HEK293 (cell line): ENCODE measurements around the gene UTP18.

ENCODE experiments used
- CTCF ChIA-PET: fragments of 350-600 bp; formaldehyde crosslinking; extraction: SDS; loops from one replicate; lab custom pipeline; 2021; ENCODE audit warnings: antibody characterized with exemption; lab: Yijun Ruan, JAX
- POLR2A ChIA-PET: fragments of 300-600 bp; formaldehyde crosslinking; extraction: SDS; loops from one replicate; lab custom pipeline; 2020; ENCODE audit warnings: antibody characterized with exemption, inconsistent platforms; lab: Yijun Ruan, JAX
- H3K27ac ChIP-seq: fragments of 200-500 bp; sonication (Bioruptor generic); 2 replicates; pipeline ENCODE4 v1.5.1; 2014; ENCODE audit warnings: low read depth, low read length, control low read depth, inconsistent platforms; ENCODE audit errors: extremely low read depth
- H3K36me3 ChIP-seq, 2 experiments: fragments of 200-500 bp in 1 of 2; sonication (Bioruptor generic) in 1 of 2; 1 replicate in 1 of 2; 2 replicates in 1 of 2; pipeline ENCODE4 v1.5.1; 2014 to 2017; ENCODE audit warnings: inconsistent platforms in 2 of 2, low read length in 2 of 2; ENCODE audit not compliant: control insufficient read depth in 2 of 2, insufficient read depth in 1 of 2
- H3K4me1 ChIP-seq: fragments of 200-500 bp; sonication (Bioruptor generic); 2 replicates; pipeline ENCODE4 v1.5.1; 2014; ENCODE audit warnings: mild to moderate bottlenecking, low read length, inconsistent platforms; ENCODE audit not compliant: control insufficient read depth, insufficient read depth
- H3K4me3 ChIP-seq: 2 replicates; pipeline ENCODE4 v1.5.1; 2011; ENCODE audit warnings: low read depth, mild to moderate bottlenecking, control low read depth, low read length, moderate library complexity
- H3K9me3 ChIP-seq: fragments of 200-500 bp; sonication (Bioruptor generic); 2 replicates; pipeline ENCODE4 v1.5.1; 2014; ENCODE audit warnings: low read depth, low read length, inconsistent platforms; ENCODE audit not compliant: control insufficient read depth, insufficient read depth
- KLF16 ChIP-seq: fragments of 450-650 bp; formaldehyde crosslinking; IDR thresholded peaks from 2 replicates; pipeline ENCODE4 v1.5.1; 2017; ENCODE audit warnings: missing biosample characterization, missing genetic modification characterization
- PRDM1 ChIP-seq: fragments of 450-650 bp; formaldehyde crosslinking; IDR thresholded peaks from 2 replicates; pipeline ENCODE4; 2016; ENCODE audit warnings: missing biosample characterization, missing genetic modification characterization
- PRDM6 ChIP-seq: fragments of 450-650 bp; formaldehyde crosslinking; IDR thresholded peaks from 2 replicates; pipeline ENCODE4 v1.5.1; 2017; ENCODE audit warnings: missing biosample characterization, missing genetic modification characterization
- TRIM28 ChIP-seq: IDR thresholded peaks from 2 replicates; pipeline ENCODE4 v1.6.1; 2011; ENCODE audit warnings: low read length, control low read depth, borderline replicate concordance
- ZFP37 ChIP-seq: fragments of 450-650 bp; formaldehyde crosslinking; IDR thresholded peaks from 2 replicates; pipeline ENCODE4 v1.5.1; 2016; ENCODE audit warnings: missing biosample characterization, missing genetic modification characterization
- ZNF16 ChIP-seq: fragments of 450-650 bp; formaldehyde crosslinking; IDR thresholded peaks from 2 replicates; pipeline ENCODE4 v1.5.1; 2016; ENCODE audit warnings: low read depth, missing biosample characterization, missing genetic modification characterization
- ZNF175 ChIP-seq: fragments of 450-650 bp; formaldehyde crosslinking; IDR thresholded peaks from 2 replicates; pipeline ENCODE4 v1.5.1; 2016; ENCODE audit warnings: missing biosample characterization, missing genetic modification characterization
- ZNF292 ChIP-seq: fragments of 450-650 bp; formaldehyde crosslinking; IDR thresholded peaks from 2 replicates; pipeline ENCODE4 v1.5.1; 2016; ENCODE audit warnings: low read depth, missing biosample characterization, missing genetic modification characterization, borderline replicate concordance
- ZNF37A ChIP-seq: fragments of 450-650 bp; IDR thresholded peaks from 2 replicates; pipeline ENCODE4 v1.5.1; 2018; ENCODE audit warnings: missing biosample characterization, missing genetic modification characterization
- ZNF549 ChIP-seq: fragments of 450-650 bp; IDR thresholded peaks from 2 replicates; pipeline ENCODE4 v1.5.1; 2018; ENCODE audit warnings: missing biosample characterization, missing genetic modification characterization, mild to moderate bottlenecking, inconsistent platforms, moderate library complexity
- ZNF626 ChIP-seq: fragments of 450-650 bp; sonication (Bioruptor Pico); formaldehyde crosslinking; IDR thresholded peaks from 2 replicates; pipeline ENCODE4 v1.5.1; 2018; ENCODE audit warnings: missing biosample characterization, missing genetic modification characterization, inconsistent platforms
- ZNF658 ChIP-seq: fragments of 450-650 bp; formaldehyde crosslinking; IDR thresholded peaks from 2 replicates; pipeline ENCODE4; 2016; ENCODE audit warnings: missing biosample characterization, missing genetic modification characterization
- ZNF660 ChIP-seq: fragments of 450-650 bp; IDR thresholded peaks from 2 replicates; pipeline ENCODE4 v1.5.1; 2018; ENCODE audit warnings: missing biosample characterization, mild to moderate bottlenecking, missing genetic modification characterization
- ZNF670 ChIP-seq: fragments of 450-650 bp; formaldehyde crosslinking; IDR thresholded peaks from 2 replicates; pipeline ENCODE4 v1.5.1; 2016; ENCODE audit warnings: missing biosample characterization, missing genetic modification characterization, low read depth
- ZNF837 ChIP-seq: fragments of 450-650 bp; formaldehyde crosslinking; IDR thresholded peaks from 2 replicates; pipeline ENCODE4 v1.5.1; 2016; ENCODE audit warnings: missing biosample characterization, missing genetic modification characterization
- TF ChIP-seq, protein P1 (sequence below): fragments of 450-650 bp; formaldehyde crosslinking; IDR thresholded peaks from 2 replicates; pipeline ENCODE4 v1.5.1; 2016; ENCODE audit warnings: missing biosample characterization, missing genetic modification characterization
- TF ChIP-seq, protein P2 (sequence below): fragments of 450-650 bp; formaldehyde crosslinking; IDR thresholded peaks from 2 replicates; pipeline ENCODE4 v1.5.1; 2016; ENCODE audit warnings: missing biosample characterization, missing genetic modification characterization
- TF ChIP-seq, protein P3 (sequence below): fragments of 450-650 bp; formaldehyde crosslinking; IDR thresholded peaks from 2 replicates; pipeline ENCODE4 v1.5.1; 2017; ENCODE audit warnings: missing biosample characterization, missing genetic modification characterization
- TF ChIP-seq, protein P4 (sequence below): fragments of 450-650 bp; formaldehyde crosslinking; IDR thresholded peaks from 2 replicates; pipeline ENCODE4 v1.5.1; 2016; ENCODE audit warnings: missing biosample characterization, missing genetic modification characterization
- TF ChIP-seq, protein P5 (sequence below): fragments of 450-650 bp; formaldehyde crosslinking; conservative IDR thresholded peaks from 2 replicates; pipeline ENCODE4 v1.5.1; 2016; ENCODE audit warnings: low read depth, missing biosample characterization, missing genetic modification characterization

Gene UTP18

DNA sequence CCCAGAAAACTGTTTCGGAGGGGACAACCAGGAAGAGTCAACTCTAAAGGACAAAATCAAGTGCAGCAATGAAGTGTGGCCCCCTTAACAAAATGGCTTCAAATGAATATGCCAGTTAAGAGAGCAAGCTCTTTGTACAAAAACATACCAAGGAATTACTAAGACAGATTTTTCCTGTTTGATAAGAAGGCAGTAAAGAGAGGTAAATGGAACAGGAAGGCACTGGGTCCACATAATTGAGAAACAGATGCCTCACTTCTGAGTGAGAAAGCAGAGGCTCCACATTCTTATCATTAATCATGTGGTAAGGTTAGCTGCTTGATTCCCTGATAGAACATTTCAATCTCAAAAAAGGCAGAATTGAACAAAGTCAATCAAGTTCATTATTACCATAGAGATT, 45.4 kb upstream of the UTP18 start (continued):
- TF ChIP-seq, protein P1, sequence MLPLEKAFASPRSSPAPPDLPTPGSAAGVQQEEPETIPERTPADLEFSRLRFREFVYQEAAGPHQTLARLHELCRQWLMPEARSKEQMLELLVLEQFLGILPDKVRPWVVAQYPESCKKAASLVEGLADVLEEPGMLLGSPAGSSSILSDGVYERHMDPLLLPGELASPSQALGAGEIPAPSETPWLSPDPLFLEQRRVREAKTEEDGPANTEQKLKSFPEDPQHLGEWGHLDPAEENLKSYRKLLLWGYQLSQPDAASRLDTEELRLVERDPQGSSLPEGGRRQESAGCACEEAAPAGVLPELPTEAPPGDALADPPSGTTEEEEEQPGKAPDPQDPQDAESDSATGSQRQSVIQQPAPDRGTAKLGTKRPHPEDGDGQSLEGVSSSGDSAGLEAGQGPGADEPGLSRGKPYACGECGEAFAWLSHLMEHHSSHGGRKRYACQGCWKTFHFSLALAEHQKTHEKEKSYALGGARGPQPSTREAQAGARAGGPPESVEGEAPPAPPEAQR: no peak
- no peak for TF ChIP-seq ZNF626

GRCh38 chr17:51217946-51218345, 42.4 kb upstream of the UTP18 start:
- no peaks in the 10 kb centered on the region for H3K9me3 ChIP-seq
- H3K27ac ChIP-seq: no peak overlapping the region
- H3K4me1 ChIP-seq: no peaks in the 10 kb centered on the region
- peaks cover 54 to 76% of the 10 kb centered on the region in 2 experiments for H3K36me3 ChIP-seq
- TF ChIP-seq, protein P2, sequence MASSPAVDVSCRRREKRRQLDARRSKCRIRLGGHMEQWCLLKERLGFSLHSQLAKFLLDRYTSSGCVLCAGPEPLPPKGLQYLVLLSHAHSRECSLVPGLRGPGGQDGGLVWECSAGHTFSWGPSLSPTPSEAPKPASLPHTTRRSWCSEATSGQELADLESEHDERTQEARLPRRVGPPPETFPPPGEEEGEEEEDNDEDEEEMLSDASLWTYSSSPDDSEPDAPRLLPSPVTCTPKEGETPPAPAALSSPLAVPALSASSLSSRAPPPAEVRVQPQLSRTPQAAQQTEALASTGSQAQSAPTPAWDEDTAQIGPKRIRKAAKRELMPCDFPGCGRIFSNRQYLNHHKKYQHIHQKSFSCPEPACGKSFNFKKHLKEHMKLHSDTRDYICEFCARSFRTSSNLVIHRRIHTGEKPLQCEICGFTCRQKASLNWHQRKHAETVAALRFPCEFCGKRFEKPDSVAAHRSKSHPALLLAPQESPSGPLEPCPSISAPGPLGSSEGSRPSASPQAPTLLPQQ (tag by site-specific recombination): no peak
- TF ChIP-seq PRDM1 (tag by site-specific recombination): peak; percentile 72
- TF ChIP-seq ZNF670 (tag by site-specific recombination): no peak
- no peak for TF ChIP-seq ZNF175
- CTCF ChIA-PET: no interaction called here
- POLR2A ChIA-PET: no interaction called here
- no peak overlapping the region for H3K4me3 ChIP-seq

DNA sequence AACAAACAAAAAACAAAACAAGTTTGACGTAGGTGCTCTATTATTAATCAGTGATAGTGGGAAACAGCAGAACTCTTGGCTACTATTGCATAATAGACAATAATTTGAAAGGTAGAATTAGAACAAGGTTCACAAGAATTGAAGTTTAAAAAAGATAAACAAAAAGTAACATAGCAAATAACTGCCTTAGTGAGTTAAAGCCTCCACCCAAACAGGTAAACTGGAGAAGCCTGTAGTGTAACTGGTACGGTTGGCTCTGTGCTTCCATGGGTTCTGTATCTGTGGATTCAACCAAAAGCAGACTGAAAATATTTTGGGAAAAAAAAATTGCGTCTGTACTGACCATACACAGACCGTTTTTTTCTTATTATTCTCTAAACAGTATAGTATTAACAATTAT, 39.0 kb upstream of the UTP18 start:
- peaks cover 44 to 55% of the 10 kb centered on the region in 2 experiments for H3K36me3 ChIP-seq
- no peak overlapping the region for H3K4me3 ChIP-seq
- H3K27ac ChIP-seq: no peak overlapping the region
- TF ChIP-seq ZNF16 (no peak), ZNF37A (tag by site-specific recombination) (no peak), ZNF292 (tag by site-specific recombination) (no peak), PRDM6 (tag by site-specific recombination) (no peak), TRIM28 (no peak), ZNF549 (tag by site-specific recombination) (no peak), ZNF660 (no peak), ZFP37 (tag by site-specific recombination) (no peak), ZNF658 (tag by site-specific recombination) (no peak), KLF16 (no peak), ZNF837 (tag by site-specific recombination) (no peak)
- TF ChIP-seq, protein P3, sequence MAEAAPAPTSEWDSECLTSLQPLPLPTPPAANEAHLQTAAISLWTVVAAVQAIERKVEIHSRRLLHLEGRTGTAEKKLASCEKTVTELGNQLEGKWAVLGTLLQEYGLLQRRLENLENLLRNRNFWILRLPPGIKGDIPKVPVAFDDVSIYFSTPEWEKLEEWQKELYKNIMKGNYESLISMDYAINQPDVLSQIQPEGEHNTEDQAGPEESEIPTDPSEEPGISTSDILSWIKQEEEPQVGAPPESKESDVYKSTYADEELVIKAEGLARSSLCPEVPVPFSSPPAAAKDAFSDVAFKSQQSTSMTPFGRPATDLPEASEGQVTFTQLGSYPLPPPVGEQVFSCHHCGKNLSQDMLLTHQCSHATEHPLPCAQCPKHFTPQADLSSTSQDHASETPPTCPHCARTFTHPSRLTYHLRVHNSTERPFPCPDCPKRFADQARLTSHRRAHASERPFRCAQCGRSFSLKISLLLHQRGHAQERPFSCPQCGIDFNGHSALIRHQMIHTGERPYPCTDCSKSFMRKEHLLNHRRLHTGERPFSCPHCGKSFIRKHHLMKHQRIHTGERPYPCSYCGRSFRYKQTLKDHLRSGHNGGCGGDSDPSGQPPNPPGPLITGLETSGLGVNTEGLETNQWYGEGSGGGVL: no peak
- TF ChIP-seq, protein P4, sequence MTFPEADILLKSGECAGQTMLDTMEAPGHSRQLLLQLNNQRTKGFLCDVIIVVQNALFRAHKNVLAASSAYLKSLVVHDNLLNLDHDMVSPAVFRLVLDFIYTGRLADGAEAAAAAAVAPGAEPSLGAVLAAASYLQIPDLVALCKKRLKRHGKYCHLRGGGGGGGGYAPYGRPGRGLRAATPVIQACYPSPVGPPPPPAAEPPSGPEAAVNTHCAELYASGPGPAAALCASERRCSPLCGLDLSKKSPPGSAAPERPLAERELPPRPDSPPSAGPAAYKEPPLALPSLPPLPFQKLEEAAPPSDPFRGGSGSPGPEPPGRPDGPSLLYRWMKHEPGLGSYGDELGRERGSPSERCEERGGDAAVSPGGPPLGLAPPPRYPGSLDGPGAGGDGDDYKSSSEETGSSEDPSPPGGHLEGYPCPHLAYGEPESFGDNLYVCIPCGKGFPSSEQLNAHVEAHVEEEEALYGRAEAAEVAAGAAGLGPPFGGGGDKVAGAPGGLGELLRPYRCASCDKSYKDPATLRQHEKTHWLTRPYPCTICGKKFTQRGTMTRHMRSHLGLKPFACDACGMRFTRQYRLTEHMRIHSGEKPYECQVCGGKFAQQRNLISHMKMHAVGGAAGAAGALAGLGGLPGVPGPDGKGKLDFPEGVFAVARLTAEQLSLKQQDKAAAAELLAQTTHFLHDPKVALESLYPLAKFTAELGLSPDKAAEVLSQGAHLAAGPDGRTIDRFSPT (tag by site-specific recombination): no peak
- TF ChIP-seq, protein P5, sequence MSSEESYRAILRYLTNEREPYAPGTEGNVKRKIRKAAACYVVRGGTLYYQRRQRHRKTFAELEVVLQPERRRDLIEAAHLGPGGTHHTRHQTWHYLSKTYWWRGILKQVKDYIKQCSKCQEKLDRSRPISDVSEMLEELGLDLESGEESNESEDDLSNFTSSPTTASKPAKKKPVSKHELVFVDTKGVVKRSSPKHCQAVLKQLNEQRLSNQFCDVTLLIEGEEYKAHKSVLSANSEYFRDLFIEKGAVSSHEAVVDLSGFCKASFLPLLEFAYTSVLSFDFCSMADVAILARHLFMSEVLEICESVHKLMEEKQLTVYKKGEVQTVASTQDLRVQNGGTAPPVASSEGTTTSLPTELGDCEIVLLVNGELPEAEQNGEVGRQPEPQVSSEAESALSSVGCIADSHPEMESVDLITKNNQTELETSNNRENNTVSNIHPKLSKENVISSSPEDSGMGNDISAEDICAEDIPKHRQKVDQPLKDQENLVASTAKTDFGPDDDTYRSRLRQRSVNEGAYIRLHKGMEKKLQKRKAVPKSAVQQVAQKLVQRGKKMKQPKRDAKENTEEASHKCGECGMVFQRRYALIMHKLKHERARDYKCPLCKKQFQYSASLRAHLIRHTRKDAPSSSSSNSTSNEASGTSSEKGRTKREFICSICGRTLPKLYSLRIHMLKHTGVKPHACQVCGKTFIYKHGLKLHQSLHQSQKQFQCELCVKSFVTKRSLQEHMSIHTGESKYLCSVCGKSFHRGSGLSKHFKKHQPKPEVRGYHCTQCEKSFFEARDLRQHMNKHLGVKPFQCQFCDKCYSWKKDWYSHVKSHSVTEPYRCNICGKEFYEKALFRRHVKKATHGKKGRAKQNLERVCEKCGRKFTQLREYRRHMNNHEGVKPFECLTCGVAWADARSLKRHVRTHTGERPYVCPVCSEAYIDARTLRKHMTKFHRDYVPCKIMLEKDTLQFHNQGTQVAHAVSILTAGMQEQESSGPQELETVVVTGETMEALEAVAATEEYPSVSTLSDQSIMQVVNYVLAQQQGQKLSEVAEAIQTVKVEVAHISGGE (tag by site-specific recombination): no peak
- ChIA-PET POLR2A (no interaction called here), CTCF (interaction anchor here (0.7 kb wide), 1 partner anchor 55 kb away, joined by 3 read pairs; no protein-coding TSS in a partner anchor)
- H3K9me3 ChIP-seq: no peaks in the 10 kb centered on the region
- H3K4me1 ChIP-seq: peaks cover 4% of the 10 kb centered on the region
